Keratinocyte (primary cell): ENCODE data around the gene BRF1. TPM values are rescaled to one million over a fixed set of nuclear protein-coding genes. Genes with fewer than 3 reads are reported as not detected.
"Not testable (repeated sequence)": the region's sequence is repeated elsewhere in the genome, so short reads cannot be mapped to it uniquely, and the experiment has no call there.

Experiments used
- DNase-seq: peaks from one replicate; pipeline ENCODE4 v3.0.0-alpha.2; 2011; ENCODE audit warnings: low read depth, missing footprints, low spot score
- FAIRE-seq: peaks from 2 replicates; lab custom pipeline; 2011; peaks lifted over from hg19 to GRCh38; lab: Jason Lieb, UNC
- H2AFZ ChIP-seq: 2 replicates; pipeline ENCODE4 v1.6.0; 2012; ENCODE audit warnings: low read length, control low read depth, inconsistent platforms; ENCODE audit not compliant: control insufficient read depth
- H3K27ac ChIP-seq: 2 replicates; pipeline ENCODE4 v1.5.1; 2011; ENCODE audit warnings: low read length; ENCODE audit not compliant: control insufficient read depth, insufficient read depth
- H3K27me3 ChIP-seq: 3 replicates; pipeline ENCODE4 v1.6.0; 2011; ENCODE audit warnings: low read length; ENCODE audit not compliant: control insufficient read depth, insufficient read depth; ENCODE audit errors: extremely low read depth
- H3K36me3 ChIP-seq, 2 experiments: 2 replicates in 1 of 2; 3 replicates in 1 of 2; pipeline ENCODE4 v1.5.1; 2011; ENCODE audit warnings: low read length in 2 of 2, mild to moderate bottlenecking in 1 of 2; ENCODE audit not compliant: control insufficient read depth in 2 of 2, insufficient read depth in 2 of 2; ENCODE audit errors: extremely low read depth in 1 of 2
- H3K4me1 ChIP-seq: 3 replicates; pipeline ENCODE4 v1.5.1; 2011; ENCODE audit warnings: low read length; ENCODE audit not compliant: control insufficient read depth, insufficient read depth; ENCODE audit errors: extremely low read depth
- H3K4me2 ChIP-seq: 3 replicates; pipeline ENCODE4 v1.6.0; 2011; ENCODE audit warnings: low read depth, low read length; ENCODE audit not compliant: control insufficient read depth, insufficient read depth; ENCODE audit errors: extremely low read depth
- H3K4me3 ChIP-seq, 3 experiments: fragments of 200-600 bp in 1 of 3; sonication (generic) in 1 of 3; 2 replicates in 2 of 3; 3 replicates in 1 of 3; pipeline ENCODE4 v1.5.1; 2011 to 2016; ENCODE audit warnings: low read length in 3 of 3, mild to moderate bottlenecking in 3 of 3, control low read depth in 2 of 3, inconsistent platforms in 1 of 3, low read depth in 1 of 3, mixed read lengths in 1 of 3, mixed run types in 1 of 3, moderate library complexity in 1 of 3; ENCODE audit not compliant: control insufficient read depth in 2 of 3, insufficient read depth in 2 of 3; ENCODE audit errors: extremely low read depth in 1 of 3
- H3K79me2 ChIP-seq: 2 replicates; pipeline ENCODE4 v1.6.0; 2012; ENCODE audit warnings: low read length; ENCODE audit not compliant: control insufficient read depth, insufficient read depth
- H3K9ac ChIP-seq: 3 replicates; pipeline ENCODE4 v1.6.0; 2011; ENCODE audit warnings: low read length; ENCODE audit not compliant: control insufficient read depth, insufficient read depth; ENCODE audit errors: extremely low read depth
- H3K9me1 ChIP-seq: 3 replicates; pipeline ENCODE4 v1.6.0; 2011; ENCODE audit warnings: low read length; ENCODE audit not compliant: control insufficient read depth, insufficient read depth; ENCODE audit errors: extremely low read depth
- H3K9me3 ChIP-seq: 2 replicates; pipeline ENCODE4 v1.5.1; 2012; ENCODE audit warnings: low read depth, low read length; ENCODE audit not compliant: control insufficient read depth
- H4K20me1 ChIP-seq: 3 replicates; pipeline ENCODE4 v1.6.0; 2011; ENCODE audit warnings: low read length; ENCODE audit not compliant: control insufficient read depth, insufficient read depth; ENCODE audit errors: extremely low read depth
- CTCF ChIP-seq, 3 experiments: IDR thresholded peaks in 1 of 3; conservative IDR thresholded peaks in 1 of 3; optimal IDR thresholded peaks in 1 of 3; 2 replicates in 2 of 3; 3 replicates in 1 of 3; pipeline versions ENCODE3 to v1.5.1; 2011; ENCODE audit warnings: low read length in 3 of 3, mild to moderate bottlenecking in 3 of 3, moderate library complexity in 2 of 3, control low read depth in 1 of 3, inconsistent platforms in 1 of 3; ENCODE audit not compliant: insufficient read depth in 2 of 3; ENCODE audit errors: extremely low read depth in 1 of 3
- EZH2 ChIP-seq: IDR thresholded peaks from one replicate; pipeline ENCODE4 v1.6.1; 2012; ENCODE audit warnings: inconsistent platforms, mild to moderate bottlenecking, low read length, moderate library complexity
- dilution Hi-C: fragments of 300-500 bp; cut with MboI; formaldehyde crosslinking; loops from one replicate; pipeline ENCODE4 v1.7.0; 2020; ENCODE audit warnings: low sequenced_read_pairs; ENCODE audit not compliant: extremely low pct_ligation_motif_present
- polyA plus RNA-seq, 5 experiments: library from polyadenylated mRNA; depleted of rRNA in 3 of 5; stranded (reverse) in 3 of 5; stranded (forward) in 1 of 5; unstranded in 1 of 5; fragments of >200 nt; gene quantifications; 1 replicate in 1 of 5; 2 replicates in 3 of 5; 3 replicates in 1 of 5; pipeline versions ENCODE4 v1.2.1 to v1.2.3, GENCODE V29; 2011 to 2012; ENCODE audit warnings: missing spikeins in 2 of 5, low read depth in 1 of 5, low replicate concordance in 1 of 5

The BRF1 gene
- polyA plus RNA-seq, 1 donor (not counting 4 experiments of a cell fraction or from before 2014, with no cell fraction given): 6.5 TPM

DNA sequence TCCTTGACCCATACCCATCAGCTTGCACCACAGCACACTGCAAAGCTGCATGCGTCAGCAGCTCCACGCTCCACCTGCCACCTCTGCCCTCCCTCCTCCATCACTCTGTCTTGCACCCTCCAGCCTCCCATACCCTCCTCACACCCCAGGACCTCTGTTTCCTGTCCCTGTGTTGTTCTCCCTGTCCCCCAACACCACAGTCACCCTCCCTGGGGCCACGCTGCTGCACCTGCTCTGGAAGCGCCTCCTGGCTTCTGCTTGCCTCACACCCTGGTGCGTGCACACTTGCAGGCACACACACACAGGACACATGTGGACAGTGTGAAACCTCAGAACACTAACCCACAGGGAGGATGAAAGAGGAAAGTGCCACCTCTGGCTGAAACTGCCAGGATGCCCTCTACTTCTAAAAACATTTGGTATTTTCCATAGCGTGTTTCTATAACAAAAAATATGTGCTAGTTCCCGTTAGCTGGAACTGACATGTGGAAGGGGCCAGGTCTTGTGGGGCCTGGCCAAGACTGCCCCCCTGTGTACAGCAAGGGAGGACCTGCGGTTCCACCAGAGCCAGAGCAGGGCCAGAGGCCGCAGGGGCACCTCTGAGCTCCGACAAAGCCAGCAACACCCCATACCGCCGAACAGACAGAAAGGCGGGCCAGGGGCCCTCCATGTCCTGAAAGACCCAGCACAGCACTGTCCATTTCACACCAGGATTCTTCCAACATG, 10.0 kb downstream of the BRF1 start:
- dilution Hi-C loops: no loop called here
- Histone ChIP-seq H3K4me3 (no peak overlapping the region), H3K4me1 (no peaks in the 10 kb centered on the region), H3K9me3 (no peaks in the 10 kb centered on the region), H3K27ac (no peak overlapping the region), H3K36me3 (no peaks in the 10 kb centered on the region), H4K20me1 (no peaks in the 10 kb centered on the region), H3K79me2 (peaks cover 52% of the 10 kb centered on the region), H3K27me3 (no peaks in the 10 kb centered on the region), H2AFZ (no peak overlapping the region), H3K9me1 (no peaks in the 10 kb centered on the region), H3K4me2 (no peak overlapping the region), H3K9ac (no peak overlapping the region)
- DNase-seq (no peak), FAIRE-seq (no peak)
- TF ChIP-seq EZH2 (no peak), CTCF (optimal IDR thresholded peaks at IDR 0.05 in 1 of 3, IDR thresholded peaks at IDR 0.05 in 1 of 3, conservative IDR thresholded peaks at IDR 0.05 in 1 of 3; ENCODE audit: extremely low read depth in 1 of 3, insufficient read depth in 2 of 3, low read length in 3 of 3) (no peak)

GRCh38 chr14:105288936-105289335, 11.9 kb downstream of the BRF1 start:
- H3K36me3 ChIP-seq, H3K4me3 ChIP-seq, H3K4me2 ChIP-seq, DNase-seq, H3K4me1 ChIP-seq, dilution Hi-C loops, H4K20me1 ChIP-seq, H3K9me1 ChIP-seq, FAIRE-seq, H3K9me3 ChIP-seq, H3K27me3 ChIP-seq, H2AFZ ChIP-seq, H3K9ac ChIP-seq, H3K27ac ChIP-seq: not testable (repeated sequence)
- H3K79me2 ChIP-seq: peaks cover 41% of the 10 kb centered on the region
